HEK293 (cell line): ENCODE data around the gene EXOC7.

ENCODE experiments used
- CTCF ChIA-PET: fragments of 350-600 bp; formaldehyde crosslinking; extraction: SDS; loops from one replicate; lab custom pipeline; 2021; ENCODE audit warnings: antibody characterized with exemption; lab: Yijun Ruan, JAX
- POLR2A ChIA-PET: fragments of 300-600 bp; formaldehyde crosslinking; extraction: SDS; loops from one replicate; lab custom pipeline; 2020; ENCODE audit warnings: antibody characterized with exemption, inconsistent platforms; lab: Yijun Ruan, JAX
- H3K27ac ChIP-seq: fragments of 200-500 bp; sonication (Bioruptor generic); 2 replicates; pipeline ENCODE4 v1.5.1; 2014; ENCODE audit warnings: low read depth, low read length, control low read depth, inconsistent platforms; ENCODE audit errors: extremely low read depth
- H3K36me3 ChIP-seq, 2 experiments: fragments of 200-500 bp in 1 of 2; sonication (Bioruptor generic) in 1 of 2; 1 replicate in 1 of 2; 2 replicates in 1 of 2; pipeline ENCODE4 v1.5.1; 2014 to 2017; ENCODE audit warnings: inconsistent platforms in 2 of 2, low read length in 2 of 2; ENCODE audit not compliant: control insufficient read depth in 2 of 2, insufficient read depth in 1 of 2
- H3K4me1 ChIP-seq: fragments of 200-500 bp; sonication (Bioruptor generic); 2 replicates; pipeline ENCODE4 v1.5.1; 2014; ENCODE audit warnings: mild to moderate bottlenecking, low read length, inconsistent platforms; ENCODE audit not compliant: control insufficient read depth, insufficient read depth
- H3K4me3 ChIP-seq: 2 replicates; pipeline ENCODE4 v1.5.1; 2011; ENCODE audit warnings: low read depth, mild to moderate bottlenecking, control low read depth, low read length, moderate library complexity
- H3K9me3 ChIP-seq: fragments of 200-500 bp; sonication (Bioruptor generic); 2 replicates; pipeline ENCODE4 v1.5.1; 2014; ENCODE audit warnings: low read depth, low read length, inconsistent platforms; ENCODE audit not compliant: control insufficient read depth, insufficient read depth
- KLF1 ChIP-seq: fragments of 450-650 bp; formaldehyde crosslinking; IDR thresholded peaks from 2 replicates; pipeline ENCODE4 v1.5.1; 2016; ENCODE audit warnings: missing biosample characterization, missing genetic modification characterization
- ZBTB8A ChIP-seq: fragments of 450-650 bp; formaldehyde crosslinking; IDR thresholded peaks from 2 replicates; pipeline ENCODE4 v1.5.1; 2016; ENCODE audit warnings: missing biosample characterization, missing genetic modification characterization
- ZFP41 ChIP-seq: fragments of 450-650 bp; formaldehyde crosslinking; IDR thresholded peaks from 2 replicates; pipeline ENCODE4 v1.5.1; 2016; ENCODE audit warnings: missing biosample characterization, missing genetic modification characterization, borderline replicate concordance
- ZIC2 ChIP-seq: fragments of 450-650 bp; formaldehyde crosslinking; IDR thresholded peaks from 2 replicates; pipeline ENCODE4 v1.5.1; 2016; ENCODE audit warnings: missing biosample characterization, missing genetic modification characterization
- ZNF112 ChIP-seq: fragments of 450-650 bp; formaldehyde crosslinking; IDR thresholded peaks from 2 replicates; pipeline ENCODE4 v1.5.0; 2017; ENCODE audit warnings: missing biosample characterization, missing genetic modification characterization
- ZNF221 ChIP-seq: fragments of 450-650 bp; formaldehyde crosslinking; IDR thresholded peaks from 2 replicates; pipeline ENCODE4 v1.5.1; 2017; ENCODE audit warnings: missing biosample characterization, missing genetic modification characterization, borderline replicate concordance
- ZNF223 ChIP-seq: fragments of 450-650 bp; formaldehyde crosslinking; IDR thresholded peaks from 2 replicates; pipeline ENCODE4 v1.5.1; 2016; ENCODE audit warnings: missing biosample characterization, missing genetic modification characterization
- ZNF248 ChIP-seq: fragments of 450-650 bp; formaldehyde crosslinking; IDR thresholded peaks from 2 replicates; pipeline ENCODE4 v1.5.1; 2017; ENCODE audit warnings: missing biosample characterization, missing genetic modification characterization
- ZNF292 ChIP-seq: fragments of 450-650 bp; formaldehyde crosslinking; IDR thresholded peaks from 2 replicates; pipeline ENCODE4 v1.5.1; 2016; ENCODE audit warnings: low read depth, missing biosample characterization, missing genetic modification characterization, borderline replicate concordance
- ZNF350 ChIP-seq: fragments of 450-650 bp; formaldehyde crosslinking; IDR thresholded peaks from 2 replicates; pipeline ENCODE4 v1.5.0; 2017; ENCODE audit warnings: missing biosample characterization, mild to moderate bottlenecking, missing genetic modification characterization
- ZNF501 ChIP-seq: fragments of 450-650 bp; formaldehyde crosslinking; IDR thresholded peaks from 2 replicates; pipeline ENCODE4 v1.5.1; 2016; ENCODE audit warnings: missing biosample characterization, missing genetic modification characterization
- ZNF544 ChIP-seq: fragments of 450-650 bp; formaldehyde crosslinking; IDR thresholded peaks from 2 replicates; pipeline ENCODE4 v1.5.0; 2017; ENCODE audit warnings: missing biosample characterization, missing genetic modification characterization
- ZNF561 ChIP-seq: fragments of 450-650 bp; IDR thresholded peaks from 2 replicates; pipeline ENCODE4 v1.5.1; 2018; ENCODE audit warnings: missing biosample characterization, missing genetic modification characterization, borderline replicate concordance
- ZNF600 ChIP-seq: fragments of 450-650 bp; formaldehyde crosslinking; IDR thresholded peaks from 2 replicates; pipeline ENCODE4 v1.5.1; 2016; ENCODE audit warnings: missing biosample characterization, missing genetic modification characterization
- ZNF621 ChIP-seq: fragments of 450-650 bp; formaldehyde crosslinking; IDR thresholded peaks from 2 replicates; pipeline ENCODE4 v1.5.1; 2017; ENCODE audit warnings: missing biosample characterization, missing genetic modification characterization
- ZNF629 ChIP-seq: fragments of 450-650 bp; formaldehyde crosslinking; IDR thresholded peaks from 2 replicates; pipeline ENCODE4 v1.5.1; 2017; ENCODE audit warnings: missing biosample characterization, missing genetic modification characterization
- ZNF701 ChIP-seq: fragments of 450-650 bp; formaldehyde crosslinking; IDR thresholded peaks from 2 replicates; pipeline ENCODE4 v1.5.1; 2016; ENCODE audit warnings: missing biosample characterization, missing genetic modification characterization
- TF ChIP-seq, protein P1 (sequence below): fragments of 450-650 bp; formaldehyde crosslinking; IDR thresholded peaks from 2 replicates; pipeline ENCODE4 v1.5.1; 2016; ENCODE audit warnings: missing biosample characterization, missing genetic modification characterization
- TF ChIP-seq, protein P2 (sequence below): fragments of 450-650 bp; formaldehyde crosslinking; IDR thresholded peaks from 2 replicates; pipeline ENCODE4 v1.5.1; 2016; ENCODE audit warnings: missing biosample characterization, missing genetic modification characterization, borderline replicate concordance
- TF ChIP-seq, protein P3 (sequence below): fragments of 450-650 bp; formaldehyde crosslinking; IDR thresholded peaks from 2 replicates; pipeline ENCODE4 v1.5.1; 2017; ENCODE audit warnings: missing biosample characterization, mild to moderate bottlenecking, missing genetic modification characterization, moderate library complexity
- TF ChIP-seq, protein P4 (sequence below): fragments of 450-650 bp; formaldehyde crosslinking; IDR thresholded peaks from 2 replicates; pipeline ENCODE4 v1.5.1; 2016; ENCODE audit warnings: missing biosample characterization, missing genetic modification characterization
- TF ChIP-seq, protein P5 (sequence below): fragments of 450-650 bp; formaldehyde crosslinking; IDR thresholded peaks from 2 replicates; pipeline ENCODE4 v1.5.1; 2017; ENCODE audit warnings: missing biosample characterization, missing genetic modification characterization
- TF ChIP-seq, protein P6 (sequence below): fragments of 450-650 bp; formaldehyde crosslinking; IDR thresholded peaks from 2 replicates; pipeline ENCODE4 v1.5.1; 2016; ENCODE audit warnings: missing biosample characterization, missing genetic modification characterization

The EXOC7 gene

DNA sequence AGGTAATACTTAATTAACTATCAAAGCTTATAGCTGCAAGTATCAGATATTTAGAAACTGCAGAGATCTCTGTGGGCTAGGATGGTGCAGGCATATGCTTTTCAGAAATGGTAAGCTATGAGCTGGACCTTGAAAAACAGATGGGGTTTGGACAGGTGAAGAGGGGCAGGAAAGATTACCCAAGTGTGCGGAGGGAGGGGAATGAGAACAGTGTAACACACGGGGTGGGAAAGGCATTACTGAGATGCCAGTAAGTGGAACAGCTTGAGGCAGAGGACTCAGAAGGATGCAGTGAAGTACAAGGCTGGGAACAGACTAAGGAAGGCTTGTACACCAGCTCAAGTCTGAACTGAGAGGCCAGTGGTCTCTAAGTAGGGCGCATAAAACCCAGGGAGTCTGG, 54.3 kb downstream of the EXOC7 start (continued):
- TF ChIP-seq, protein P1, sequence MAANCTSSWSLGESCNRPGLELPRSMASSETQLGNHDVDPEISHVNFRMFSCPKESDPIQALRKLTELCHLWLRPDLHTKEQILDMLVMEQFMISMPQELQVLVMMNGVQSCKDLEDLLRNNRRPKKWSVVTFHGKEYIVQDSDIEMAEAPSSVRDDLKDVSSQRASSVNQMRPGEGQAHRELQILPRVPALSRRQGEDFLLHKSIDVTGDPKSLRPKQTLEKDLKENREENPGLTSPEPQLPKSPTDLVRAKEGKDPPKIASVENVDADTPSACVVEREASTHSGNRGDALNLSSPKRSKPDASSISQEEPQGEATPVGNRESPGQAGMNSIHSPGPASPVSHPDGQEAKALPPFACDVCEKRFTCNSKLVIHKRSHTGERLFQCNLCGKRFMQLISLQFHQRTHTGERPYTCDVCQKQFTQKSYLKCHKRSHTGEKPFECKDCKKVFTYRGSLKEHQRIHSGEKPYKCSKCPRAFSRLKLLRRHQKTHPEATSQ (tag by site-specific recombination): no peak
- TF ChIP-seq ZNF221 (no peak), ZNF544 (tag by site-specific recombination) (no peak), ZIC2 (tag by site-specific recombination) (no peak)
- TF ChIP-seq, protein P2, sequence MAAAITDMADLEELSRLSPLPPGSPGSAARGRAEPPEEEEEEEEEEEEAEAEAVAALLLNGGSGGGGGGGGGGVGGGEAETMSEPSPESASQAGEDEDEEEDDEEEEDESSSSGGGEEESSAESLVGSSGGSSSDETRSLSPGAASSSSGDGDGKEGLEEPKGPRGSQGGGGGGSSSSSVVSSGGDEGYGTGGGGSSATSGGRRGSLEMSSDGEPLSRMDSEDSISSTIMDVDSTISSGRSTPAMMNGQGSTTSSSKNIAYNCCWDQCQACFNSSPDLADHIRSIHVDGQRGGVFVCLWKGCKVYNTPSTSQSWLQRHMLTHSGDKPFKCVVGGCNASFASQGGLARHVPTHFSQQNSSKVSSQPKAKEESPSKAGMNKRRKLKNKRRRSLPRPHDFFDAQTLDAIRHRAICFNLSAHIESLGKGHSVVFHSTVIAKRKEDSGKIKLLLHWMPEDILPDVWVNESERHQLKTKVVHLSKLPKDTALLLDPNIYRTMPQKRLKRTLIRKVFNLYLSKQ: no peak

DNA sequence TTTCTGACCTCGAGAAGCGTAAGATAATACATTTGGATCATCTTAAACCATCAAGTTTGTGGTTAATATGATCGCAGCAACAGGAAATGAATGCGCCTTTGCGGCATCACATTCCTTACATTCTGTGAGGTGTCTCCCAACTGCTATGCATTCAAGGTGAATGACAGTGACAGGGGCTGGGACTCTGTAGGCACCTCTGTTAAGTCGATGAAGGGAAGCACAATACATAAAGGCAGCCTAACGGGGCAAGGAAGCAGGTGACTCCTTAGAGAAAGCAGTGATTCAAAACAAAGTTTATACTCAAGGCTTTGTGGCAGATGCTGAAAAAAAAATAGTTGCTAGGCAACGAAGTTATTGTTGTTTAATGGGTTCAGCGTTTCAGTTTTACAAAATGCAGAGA, 54.9 kb downstream of the EXOC7 start:
- TF ChIP-seq, protein P3, sequence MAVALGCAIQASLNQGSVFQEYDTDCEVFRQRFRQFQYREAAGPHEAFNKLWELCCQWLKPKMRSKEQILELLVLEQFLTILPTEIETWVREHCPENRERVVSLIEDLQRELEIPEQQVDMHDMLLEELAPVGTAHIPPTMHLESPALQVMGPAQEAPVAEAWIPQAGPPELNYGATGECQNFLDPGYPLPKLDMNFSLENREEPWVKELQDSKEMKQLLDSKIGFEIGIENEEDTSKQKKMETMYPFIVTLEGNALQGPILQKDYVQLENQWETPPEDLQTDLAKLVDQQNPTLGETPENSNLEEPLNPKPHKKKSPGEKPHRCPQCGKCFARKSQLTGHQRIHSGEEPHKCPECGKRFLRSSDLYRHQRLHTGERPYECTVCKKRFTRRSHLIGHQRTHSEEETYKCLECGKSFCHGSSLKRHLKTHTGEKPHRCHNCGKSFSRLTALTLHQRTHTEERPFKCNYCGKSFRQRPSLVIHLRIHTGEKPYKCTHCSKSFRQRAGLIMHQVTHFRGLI (tag by site-specific recombination): no peak
- TF ChIP-seq, protein P4, sequence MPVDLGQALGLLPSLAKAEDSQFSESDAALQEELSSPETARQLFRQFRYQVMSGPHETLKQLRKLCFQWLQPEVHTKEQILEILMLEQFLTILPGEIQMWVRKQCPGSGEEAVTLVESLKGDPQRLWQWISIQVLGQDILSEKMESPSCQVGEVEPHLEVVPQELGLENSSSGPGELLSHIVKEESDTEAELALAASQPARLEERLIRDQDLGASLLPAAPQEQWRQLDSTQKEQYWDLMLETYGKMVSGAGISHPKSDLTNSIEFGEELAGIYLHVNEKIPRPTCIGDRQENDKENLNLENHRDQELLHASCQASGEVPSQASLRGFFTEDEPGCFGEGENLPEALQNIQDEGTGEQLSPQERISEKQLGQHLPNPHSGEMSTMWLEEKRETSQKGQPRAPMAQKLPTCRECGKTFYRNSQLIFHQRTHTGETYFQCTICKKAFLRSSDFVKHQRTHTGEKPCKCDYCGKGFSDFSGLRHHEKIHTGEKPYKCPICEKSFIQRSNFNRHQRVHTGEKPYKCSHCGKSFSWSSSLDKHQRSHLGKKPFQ (tag by site-specific recombination): no peak
- Histone ChIP-seq H3K36me3 (peaks cover 67 to 95% of the 10 kb centered on the region in 2 experiments), H3K27ac (no peak overlapping the region), H3K4me1 (peaks cover 1% of the 10 kb centered on the region), H3K9me3 (no peaks in the 10 kb centered on the region), H3K4me3 (no peak overlapping the region)
- CTCF ChIA-PET: interaction anchor here (0.6 to 1.8 kb wide), 2 partner anchors 35 to 643 kb away, joined by 3 to 9 read pairs; partner anchors contain the start of gene GRB2
- POLR2A ChIA-PET: interaction anchor here (1.2 kb wide), 1 partner anchor 23 kb away, joined by 3 read pairs; no protein-coding TSS in a partner anchor

DNA sequence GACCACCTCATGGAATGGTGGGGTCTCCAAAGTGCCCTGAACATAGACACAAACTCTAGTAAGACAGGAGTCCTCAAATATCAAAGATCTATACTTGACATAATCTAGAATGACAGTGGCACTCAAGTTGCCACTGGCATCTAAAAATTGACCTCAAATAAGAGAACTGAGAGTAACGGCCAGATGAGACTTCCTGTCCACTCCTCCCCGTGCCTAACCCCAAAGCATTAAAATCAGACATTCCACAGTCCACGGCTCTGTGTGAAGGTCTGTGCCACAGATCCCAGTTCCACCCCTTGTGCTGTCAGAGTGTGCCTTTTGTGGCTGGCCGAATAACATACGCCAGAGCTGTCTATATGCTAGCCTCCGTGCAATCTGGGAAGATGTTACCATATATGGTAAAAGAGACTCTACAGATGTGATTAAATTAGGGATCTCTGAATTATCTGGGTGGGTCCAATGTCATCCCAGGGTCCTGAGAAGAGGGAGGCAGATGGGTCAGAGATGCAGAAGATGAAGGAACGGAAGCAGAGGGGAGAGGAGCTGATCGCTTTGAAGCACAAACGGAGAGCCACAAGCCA, 55.5 kb downstream of the EXOC7 start:
- TF ChIP-seq ZNF501 (no peak), ZNF112 (tag by site-specific recombination) (no peak), ZNF292 (no peak), KLF1 (tag by site-specific recombination) (no peak), ZFP41 (tag by site-specific recombination) (no peak), ZNF621 (tag by site-specific recombination) (no peak), ZNF600 (tag by site-specific recombination) (no peak), ZNF561 (tag by site-specific recombination) (no peak), ZNF701 (tag by site-specific recombination) (no peak), ZNF629 (tag by site-specific recombination) (no peak), ZNF248 (tag by site-specific recombination) (no peak), ZNF350 (tag by site-specific recombination) (no peak), ZNF223 (tag by site-specific recombination) (no peak), ZBTB8A (tag by site-specific recombination) (no peak)
- TF ChIP-seq, protein P5, sequence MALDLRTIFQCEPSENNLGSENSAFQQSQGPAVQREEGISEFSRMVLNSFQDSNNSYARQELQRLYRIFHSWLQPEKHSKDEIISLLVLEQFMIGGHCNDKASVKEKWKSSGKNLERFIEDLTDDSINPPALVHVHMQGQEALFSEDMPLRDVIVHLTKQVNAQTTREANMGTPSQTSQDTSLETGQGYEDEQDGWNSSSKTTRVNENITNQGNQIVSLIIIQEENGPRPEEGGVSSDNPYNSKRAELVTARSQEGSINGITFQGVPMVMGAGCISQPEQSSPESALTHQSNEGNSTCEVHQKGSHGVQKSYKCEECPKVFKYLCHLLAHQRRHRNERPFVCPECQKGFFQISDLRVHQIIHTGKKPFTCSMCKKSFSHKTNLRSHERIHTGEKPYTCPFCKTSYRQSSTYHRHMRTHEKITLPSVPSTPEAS (tag by site-specific recombination): no peak
- TF ChIP-seq, protein P6, sequence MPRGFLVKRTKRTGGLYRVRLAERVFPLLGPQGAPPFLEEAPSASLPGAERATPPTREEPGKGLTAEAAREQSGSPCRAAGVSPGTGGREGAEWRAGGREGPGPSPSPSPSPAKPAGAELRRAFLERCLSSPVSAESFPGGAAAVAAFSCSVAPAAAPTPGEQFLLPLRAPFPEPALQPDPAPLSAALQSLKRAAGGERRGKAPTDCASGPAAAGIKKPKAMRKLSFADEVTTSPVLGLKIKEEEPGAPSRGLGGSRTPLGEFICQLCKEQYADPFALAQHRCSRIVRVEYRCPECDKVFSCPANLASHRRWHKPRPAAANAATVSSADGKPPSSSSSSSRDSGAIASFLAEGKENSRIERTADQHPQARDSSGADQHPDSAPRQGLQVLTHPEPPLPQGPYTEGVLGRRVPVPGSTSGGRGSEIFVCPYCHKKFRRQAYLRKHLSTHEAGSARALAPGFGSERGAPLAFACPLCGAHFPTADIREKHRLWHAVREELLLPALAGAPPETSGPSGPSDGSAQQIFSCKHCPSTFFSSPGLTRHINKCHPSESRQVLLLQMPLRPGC (tag by site-specific recombination): no peak
- TF ChIP-seq, all 188 proteins: peak for 0
- Histone ChIP-seq H3K4me3 (no peak overlapping the region), H3K9me3 (no peaks in the 10 kb centered on the region), H3K4me1 (no peaks in the 10 kb centered on the region), H3K36me3 (peaks cover 69 to 95% of the 10 kb centered on the region in 2 experiments), H3K27ac (no peak overlapping the region)
- POLR2A ChIA-PET: no interaction called here
- CTCF ChIA-PET: interaction anchor here (0.6 to 2.3 kb wide), 5 partner anchors 28 to 643 kb away, joined by 3 to 14 read pairs (median 3); partner anchors contain the start of gene GRB2
